Astrocyte (in vitro differentiated cells and primary cell): Measurements from ENCODE around the gene ADNP2. TPM values are rescaled to one million over a fixed set of nuclear protein-coding genes. Genes with fewer than 3 reads are reported as not detected.

Experiments
- DNase-seq: peaks from one replicate; pipeline ENCODE4 v3.0.0-alpha.2; 2010; ENCODE audit warnings: low read depth
- FAIRE-seq: peaks from 2 replicates; lab custom pipeline; 2011; peaks lifted over from hg19 to GRCh38; lab: Jason Lieb, UNC
- H2AFZ ChIP-seq: 2 replicates; pipeline ENCODE4 v1.6.0; 2012; ENCODE audit warnings: low read depth, low read length, inconsistent platforms
- H3K27ac ChIP-seq: 2 replicates; pipeline ENCODE4 v1.5.1; 2011; ENCODE audit warnings: low read depth, low read length, inconsistent platforms
- H3K27me3 ChIP-seq: 2 replicates; pipeline ENCODE4 v1.6.0; 2011; ENCODE audit warnings: low read length, inconsistent platforms; ENCODE audit not compliant: insufficient read depth
- H3K36me3 ChIP-seq: 2 replicates; pipeline ENCODE4 v1.5.1; 2011; ENCODE audit warnings: low read length, inconsistent platforms; ENCODE audit not compliant: insufficient read depth
- H3K4me1 ChIP-seq: 2 replicates; pipeline ENCODE4 v1.5.1; 2011; ENCODE audit warnings: low read length, inconsistent platforms; ENCODE audit not compliant: insufficient read depth
- H3K4me2 ChIP-seq: 2 replicates; pipeline ENCODE4 v1.6.0; 2012; ENCODE audit warnings: low read length, inconsistent platforms
- H3K4me3 ChIP-seq: 2 replicates; pipeline ENCODE4 v1.5.1; 2011; ENCODE audit warnings: low read depth, mild to moderate bottlenecking, low read length, inconsistent platforms; ENCODE audit not compliant: insufficient read depth
- H3K79me2 ChIP-seq: 2 replicates; pipeline ENCODE4 v1.6.0; 2012; ENCODE audit warnings: mild to moderate bottlenecking, low read length, inconsistent platforms; ENCODE audit not compliant: insufficient read depth
- H3K9ac ChIP-seq: 2 replicates; pipeline ENCODE4 v1.6.0; 2012; ENCODE audit warnings: mild to moderate bottlenecking, low read length, inconsistent platforms
- H3K9me3 ChIP-seq: 2 replicates; pipeline ENCODE4 v1.5.1; 2012; ENCODE audit warnings: low read depth, mild to moderate bottlenecking, low read length, inconsistent platforms; ENCODE audit not compliant: insufficient read depth
- H4K20me1 ChIP-seq: 2 replicates; pipeline ENCODE4 v1.6.0; 2012; ENCODE audit warnings: low read length, inconsistent platforms; ENCODE audit not compliant: insufficient read depth
- H3K27ac Mint-ChIP-seq: one replicate; pipeline ENCODE4 v1.8.0; 2021; ENCODE audit warnings: mild to moderate bottlenecking, mixed read lengths; ENCODE audit not compliant: unreplicated experiment
- H3K27me3 Mint-ChIP-seq: one replicate; pipeline ENCODE4 v1.8.0; 2021; ENCODE audit warnings: low read depth, mixed read lengths; ENCODE audit not compliant: unreplicated experiment
- H3K36me3 Mint-ChIP-seq: one replicate; pipeline ENCODE4 v1.8.0; 2021; ENCODE audit warnings: low read depth, mixed read lengths; ENCODE audit not compliant: unreplicated experiment
- H3K4me1 Mint-ChIP-seq: one replicate; pipeline ENCODE4 v1.8.0; 2021; ENCODE audit warnings: low read depth, mixed read lengths; ENCODE audit not compliant: unreplicated experiment
- H3K4me3 Mint-ChIP-seq: one replicate; pipeline ENCODE4 v1.8.0; 2021; ENCODE audit warnings: mild to moderate bottlenecking, moderate library complexity, mixed read lengths; ENCODE audit not compliant: unreplicated experiment
- H3K9me3 Mint-ChIP-seq: one replicate; pipeline ENCODE4 v1.8.0; 2021; ENCODE audit warnings: mild to moderate bottlenecking, mixed read lengths; ENCODE audit not compliant: unreplicated experiment
- EZH2 ChIP-seq: IDR thresholded peaks from 2 replicates; pipeline ENCODE4 v1.6.1; 2012; ENCODE audit warnings: mild to moderate bottlenecking, low read length, inconsistent platforms; ENCODE audit not compliant: insufficient read depth
- total RNA-seq: library from RNA; stranded (reverse); gene quantifications from 2 replicates; pipeline ENCODE4 v1.2.1, GENCODE V29; 2021
- TF ChIP-seq, protein P1 (sequence below): IDR thresholded peaks from 2 replicates; pipeline ENCODE4 v1.5.1; 2011; ENCODE audit warnings: low read depth, mild to moderate bottlenecking, inconsistent platforms, low read length, moderate library complexity; ENCODE audit not compliant: insufficient read depth

Gene ADNP2
- total RNA-seq, 1 donor from 2014 or later: 20.5 TPM

DNA sequence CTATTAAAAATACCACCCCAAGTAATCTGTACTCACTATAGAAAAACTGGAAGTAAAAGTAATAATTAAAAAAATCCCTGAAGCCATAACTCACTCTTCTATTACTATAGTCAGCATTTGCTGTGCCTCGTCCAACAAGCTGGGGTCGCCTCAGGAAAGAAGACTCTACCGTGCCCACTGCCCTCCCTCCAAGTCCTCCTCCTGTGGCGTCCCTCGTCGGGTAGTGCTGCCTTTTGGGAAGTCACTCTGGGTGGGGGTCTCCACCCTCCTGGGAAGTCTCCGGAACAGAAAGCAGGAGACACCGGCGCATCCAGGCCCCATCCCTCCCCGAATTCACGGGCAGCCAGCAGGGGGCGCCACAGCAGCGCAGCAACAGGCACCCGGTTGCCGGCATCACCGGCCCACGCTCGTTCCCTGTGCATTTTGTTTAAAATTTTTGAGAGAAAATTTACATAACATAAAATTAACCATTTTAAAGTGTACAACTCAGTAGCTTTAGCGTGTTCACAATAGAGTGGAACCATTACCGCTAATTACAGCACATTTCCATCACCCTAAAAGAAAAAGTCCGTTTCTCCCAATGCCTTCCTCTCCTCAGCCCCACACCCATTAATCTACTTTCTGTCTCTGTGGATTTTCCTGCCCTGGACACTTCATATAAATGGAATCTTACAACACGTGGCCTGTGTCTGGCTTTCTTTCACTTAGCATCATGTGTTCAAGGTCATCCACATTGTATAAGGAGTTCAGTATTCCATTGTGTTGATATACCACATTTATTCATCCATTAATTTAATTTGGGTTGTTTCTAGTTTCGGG, 62.2 kb downstream of the ADNP2 start:
- peak overlapping the region; percentile 70 for H3K4me2 ChIP-seq
- no peaks in the 10 kb centered on the region for H3K27me3 ChIP-seq
- FAIRE-seq (no peak), DNase-seq (peak; percentile 83)
- no peak overlapping the region for H3K27ac ChIP-seq
- no peak for TF ChIP-seq EZH2
- TF ChIP-seq, protein P1, sequence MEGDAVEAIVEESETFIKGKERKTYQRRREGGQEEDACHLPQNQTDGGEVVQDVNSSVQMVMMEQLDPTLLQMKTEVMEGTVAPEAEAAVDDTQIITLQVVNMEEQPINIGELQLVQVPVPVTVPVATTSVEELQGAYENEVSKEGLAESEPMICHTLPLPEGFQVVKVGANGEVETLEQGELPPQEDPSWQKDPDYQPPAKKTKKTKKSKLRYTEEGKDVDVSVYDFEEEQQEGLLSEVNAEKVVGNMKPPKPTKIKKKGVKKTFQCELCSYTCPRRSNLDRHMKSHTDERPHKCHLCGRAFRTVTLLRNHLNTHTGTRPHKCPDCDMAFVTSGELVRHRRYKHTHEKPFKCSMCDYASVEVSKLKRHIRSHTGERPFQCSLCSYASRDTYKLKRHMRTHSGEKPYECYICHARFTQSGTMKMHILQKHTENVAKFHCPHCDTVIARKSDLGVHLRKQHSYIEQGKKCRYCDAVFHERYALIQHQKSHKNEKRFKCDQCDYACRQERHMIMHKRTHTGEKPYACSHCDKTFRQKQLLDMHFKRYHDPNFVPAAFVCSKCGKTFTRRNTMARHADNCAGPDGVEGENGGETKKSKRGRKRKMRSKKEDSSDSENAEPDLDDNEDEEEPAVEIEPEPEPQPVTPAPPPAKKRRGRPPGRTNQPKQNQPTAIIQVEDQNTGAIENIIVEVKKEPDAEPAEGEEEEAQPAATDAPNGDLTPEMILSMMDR: peak; percentile 70
- no peak overlapping the region for H3K4me3 ChIP-seq
- no peaks in the 10 kb centered on the region for H4K20me1 ChIP-seq
- no peaks in the 10 kb centered on the region for H3K9me3 ChIP-seq
- Mint-ChIP-seq H3K27me3 (no peaks in the 10 kb centered on the region), H3K4me3 (peak overlapping the region; percentile 51), H3K27ac (peak overlapping the region; percentile 58), H3K9me3 (no peaks in the 10 kb centered on the region), H3K4me1 (peaks cover 27% of the 10 kb centered on the region), H3K36me3 (peaks cover 13% of the 10 kb centered on the region)
- H3K36me3 ChIP-seq: no peaks in the 10 kb centered on the region
- no peak overlapping the region for H3K9ac ChIP-seq
- H3K4me1 ChIP-seq: no peaks in the 10 kb centered on the region
- H3K79me2 ChIP-seq: no peaks in the 10 kb centered on the region
- peak overlapping the region; percentile 39 for H2AFZ ChIP-seq

DNA sequence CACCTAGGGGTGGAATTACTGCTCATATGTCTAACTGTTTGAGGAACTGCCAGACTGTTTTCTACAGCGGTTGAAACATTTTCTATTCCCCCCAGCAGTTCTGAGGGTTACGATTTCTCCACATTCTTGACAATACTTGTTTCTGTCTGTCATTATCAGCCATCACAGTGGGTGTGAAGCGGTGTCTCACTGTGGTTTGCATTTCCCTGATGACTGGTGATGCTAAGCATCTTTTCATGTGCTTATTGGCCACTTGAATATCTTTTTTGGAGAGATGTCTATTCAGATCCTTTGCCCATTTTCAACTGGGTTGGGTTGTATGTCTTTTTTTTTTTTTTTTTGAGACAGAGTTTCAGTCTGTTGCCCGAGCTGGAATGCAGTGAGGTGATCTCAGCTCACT, 63.0 kb downstream of the ADNP2 start:
- peaks cover 9% of the 10 kb centered on the region for H3K36me3 Mint-ChIP-seq
- no peaks in the 10 kb centered on the region for H3K27me3 Mint-ChIP-seq
- Histone ChIP-seq H3K9ac (no peak overlapping the region), H3K27ac (no peak overlapping the region), H3K79me2 (no peaks in the 10 kb centered on the region), H3K27me3 (no peaks in the 10 kb centered on the region), H4K20me1 (no peaks in the 10 kb centered on the region), H3K4me1 (no peaks in the 10 kb centered on the region), H3K4me3 (no peak overlapping the region), H3K9me3 (no peaks in the 10 kb centered on the region), H3K36me3 (no peaks in the 10 kb centered on the region), H2AFZ (no peak overlapping the region), H3K4me2 (peak overlapping the region; percentile 70)
- peak overlapping the region; percentile 54 for H3K27ac Mint-ChIP-seq
- DNase-seq (peak; percentile 52), FAIRE-seq (peak; percentile 65)
- TF ChIP-seq EZH2: no peak
- TF ChIP-seq, protein P1: no peak
- no peak overlapping the region for H3K4me3 Mint-ChIP-seq
- no peaks in the 10 kb centered on the region for H3K9me3 Mint-ChIP-seq
- H3K4me1 Mint-ChIP-seq: peaks cover 27% of the 10 kb centered on the region

DNA sequence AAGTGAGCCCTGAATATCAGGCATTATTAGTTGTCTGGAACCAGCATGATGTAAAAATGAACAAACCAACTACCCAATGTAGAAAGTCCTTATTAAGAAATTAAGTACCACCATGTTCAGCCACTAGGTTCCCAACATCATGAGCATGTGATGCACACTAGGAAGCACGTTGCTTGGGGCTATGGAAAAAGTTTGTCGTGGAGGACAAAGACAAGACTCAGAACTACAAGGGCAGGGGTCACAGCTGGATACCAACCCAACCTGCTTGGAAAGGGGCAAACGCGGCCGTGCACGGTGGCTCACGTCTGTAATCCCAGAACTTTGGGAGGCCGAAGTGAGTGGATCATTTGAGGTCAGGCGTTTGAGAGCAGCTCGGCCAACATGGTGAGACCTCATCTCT, 64.0 kb downstream of the ADNP2 start:
- peaks cover 10% of the 10 kb centered on the region for H4K20me1 ChIP-seq
- Mint-ChIP-seq H3K27me3 (no peaks in the 10 kb centered on the region), H3K36me3 (peaks cover 7% of the 10 kb centered on the region), H3K4me3 (peak overlapping the region; percentile 35), H3K4me1 (peaks cover 27% of the 10 kb centered on the region), H3K27ac (peak overlapping the region; percentile 54), H3K9me3 (no peaks in the 10 kb centered on the region)
- no peaks in the 10 kb centered on the region for H3K36me3 ChIP-seq
- DNase-seq (no peak), FAIRE-seq (no peak)
- H3K9me3 ChIP-seq: no peaks in the 10 kb centered on the region
- H3K4me3 ChIP-seq: no peak overlapping the region
- no peaks in the 10 kb centered on the region for H3K79me2 ChIP-seq
- no peaks in the 10 kb centered on the region for H3K4me1 ChIP-seq
- H2AFZ ChIP-seq: no peak overlapping the region
- H3K27ac ChIP-seq: no peak overlapping the region
- no peaks in the 10 kb centered on the region for H3K27me3 ChIP-seq
- TF ChIP-seq, protein P1: no peak
- TF ChIP-seq EZH2: no peak
- no peak overlapping the region for H3K4me2 ChIP-seq
- no peak overlapping the region for H3K9ac ChIP-seq
